ENCODE data around the gene VRK1.
"Not testable (repeated sequence)": the region's sequence is repeated elsewhere in the genome, so short reads cannot be mapped to it uniquely, and the experiment has no call there.

VRK1 gene

GRCh38 chr14:96796851-96797581 lies at the start of gene VRK1:
TSS of gene VRK1 (plus strand) at chr14:96797382. CDS start at chr14:96833472, 36,090 bp downstream.
- peak; percentile 95 for DNase-seq

- no peak for DNase-seq
These were observed 49.6 kb upstream of the VRK1 start for GRCh38 chr14:96747608-96748007.

- no peak for DNase-seq
These were observed 48.8 kb upstream of the VRK1 start for GRCh38 chr14:96748362-96748761.

- no peak for DNase-seq
These were observed 45.7 kb upstream of the VRK1 start for GRCh38 chr14:96751505-96751904.

- no peak for DNase-seq
These were observed 45.1 kb upstream of the VRK1 start for GRCh38 chr14:96752125-96752524.

GRCh38 chr14:96752594-96752993 lies 44.6 kb upstream of the VRK1 start:
- no peak for DNase-seq

- DNase-seq, result no peak
These were observed 42.9 kb upstream of the VRK1 start for GRCh38 chr14:96754162-96754844.

GRCh38 chr14:96754845-96755184 lies 42.4 kb upstream of the VRK1 start:
- DNase-seq, result no peak

- DNase-seq, result no peak
These were observed 40.4 kb upstream of the VRK1 start for GRCh38 chr14:96756745-96757144.

- DNase-seq, result no peak
These were observed 39.7 kb upstream of the VRK1 start for GRCh38 chr14:96757456-96757855.

- no peak for DNase-seq
These were observed 36.1 kb upstream of the VRK1 start for GRCh38 chr14:96761066-96761465.

GRCh38 chr14:96762650-96763049 lies 34.5 kb upstream of the VRK1 start:
- DNase-seq, result peak; percentile 45

- no peak for DNase-seq
These were observed 33.2 kb upstream of the VRK1 start for GRCh38 chr14:96764012-96764411.

- DNase-seq, result not testable (repeated sequence)
These were observed 32.0 kb upstream of the VRK1 start for GRCh38 chr14:96765205-96765604.

- DNase-seq, result no peak
These were observed 24.3 kb upstream of the VRK1 start for GRCh38 chr14:96772929-96773328.

GRCh38 chr14:96776791-96777190 lies 20.4 kb upstream of the VRK1 start:
- no peak for DNase-seq

- DNase-seq, result no peak
These were observed 16.7 kb upstream of the VRK1 start for GRCh38 chr14:96780500-96780899.

- no peak for DNase-seq
These were observed 15.8 kb upstream of the VRK1 start for GRCh38 chr14:96781371-96781770.

GRCh38 chr14:96782436-96782835 lies 14.7 kb upstream of the VRK1 start:
- DNase-seq, result no peak

- DNase-seq, result no peak
These were observed 13.9 kb upstream of the VRK1 start for GRCh38 chr14:96783043-96783914.

- no peak for DNase-seq
These were observed 13.3 kb upstream of the VRK1 start for GRCh38 chr14:96783915-96784224.

GRCh38 chr14:96790186-96790585 lies 7.0 kb upstream of the VRK1 start:
- DNase-seq, result no peak

- no peak for DNase-seq
These were observed 6.5 kb upstream of the VRK1 start for GRCh38 chr14:96790706-96791105.

GRCh38 chr14:96792003-96792402 lies 5.2 kb upstream of the VRK1 start:
- DNase-seq, result no peak
